Activated T-cell treated with anti-CD3 and anti-CD28 coated beads, Interleukin-2, amount 50 U/mL, for 4 hours (primary cell): Measurements from ENCODE around the gene FNIP2. TPM values are rescaled to one million over a fixed set of nuclear protein-coding genes. Genes with fewer than 3 reads are reported as not detected.
"Not testable (repeated sequence)": the region's sequence is repeated elsewhere in the genome, so short reads cannot be mapped to it uniquely, and the experiment has no call there.

Experiments used
- ATAC-seq, 2 donors: fragments of 200-7000 bp; cut with Tn5 transposase; one replicate each; pipeline ENCODE4 v1.10.0; 2021
- DNase-seq: peaks from one replicate; pipeline ENCODE4 v3.0.0-alpha.2; 2020
- H3K27me3 Mint-ChIP-seq: one replicate; pipeline ENCODE4 v1.8.0; 2021; ENCODE audit warnings: low read depth, mixed read lengths
- H3K36me3 Mint-ChIP-seq: one replicate; pipeline ENCODE4 v1.8.0; 2022; ENCODE audit warnings: mixed read lengths; ENCODE audit not compliant: insufficient read depth
- H3K4me1 Mint-ChIP-seq: one replicate; pipeline ENCODE4 v1.8.0; 2021; ENCODE audit warnings: low read depth, mixed read lengths
- H3K4me3 Mint-ChIP-seq: one replicate; pipeline ENCODE4 v1.8.0; 2021; ENCODE audit warnings: mild to moderate bottlenecking, moderate library complexity, mixed read lengths
- H3K9me3 Mint-ChIP-seq: one replicate; pipeline ENCODE4 v1.8.0; 2021; ENCODE audit warnings: mixed read lengths
- total RNA-seq, 3 donors: library from RNA; stranded (reverse); gene quantifications; one replicate each; pipeline ENCODE4 v1.2.1, GENCODE V29; 2021

The FNIP2 gene
- total RNA-seq, 3 donors from 2014 or later, result 9.0 to 13.0 (median 10.6) TPM

DNA sequence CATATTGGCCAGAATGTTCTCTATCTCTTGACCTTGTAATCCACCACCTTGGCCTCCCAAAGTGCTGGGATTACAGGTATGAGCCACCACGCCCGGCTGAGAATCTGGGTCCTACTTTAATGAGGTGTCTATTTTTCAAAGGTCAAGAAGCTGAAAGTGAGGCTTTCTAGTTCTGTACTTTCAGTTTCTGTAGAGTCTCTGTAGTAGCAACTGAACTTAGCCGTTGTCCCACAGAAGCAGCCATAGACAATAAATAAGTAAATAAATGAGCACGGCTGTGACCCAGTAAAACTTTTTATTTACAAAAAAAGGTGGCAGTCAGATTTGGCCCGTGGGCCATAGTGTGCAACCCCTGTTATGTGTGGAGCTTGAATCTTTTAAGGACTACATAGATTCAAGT lies 92.0 kb downstream of the FNIP2 start:
- DNase-seq, result no peak
- ATAC-seq, result no peak
- no peaks in the 10 kb centered on the region for H3K4me1 Mint-ChIP-seq
- H3K9me3 Mint-ChIP-seq, result no peaks in the 10 kb centered on the region
- no peak overlapping the region for H3K4me3 Mint-ChIP-seq
- H3K27me3 Mint-ChIP-seq, result no peaks in the 10 kb centered on the region
- peaks cover 24% of the 10 kb centered on the region for H3K36me3 Mint-ChIP-seq

GRCh38 chr4:158861281-158861680 lies 92.5 kb downstream of the FNIP2 start:
- no peak overlapping the region for H3K4me3 Mint-ChIP-seq
- H3K27me3 Mint-ChIP-seq, result no peaks in the 10 kb centered on the region
- no peak for DNase-seq
- H3K9me3 Mint-ChIP-seq, result no peaks in the 10 kb centered on the region
- H3K36me3 Mint-ChIP-seq, result peaks cover 24% of the 10 kb centered on the region
- no peaks in the 10 kb centered on the region for H3K4me1 Mint-ChIP-seq
- no peak for ATAC-seq

DNA sequence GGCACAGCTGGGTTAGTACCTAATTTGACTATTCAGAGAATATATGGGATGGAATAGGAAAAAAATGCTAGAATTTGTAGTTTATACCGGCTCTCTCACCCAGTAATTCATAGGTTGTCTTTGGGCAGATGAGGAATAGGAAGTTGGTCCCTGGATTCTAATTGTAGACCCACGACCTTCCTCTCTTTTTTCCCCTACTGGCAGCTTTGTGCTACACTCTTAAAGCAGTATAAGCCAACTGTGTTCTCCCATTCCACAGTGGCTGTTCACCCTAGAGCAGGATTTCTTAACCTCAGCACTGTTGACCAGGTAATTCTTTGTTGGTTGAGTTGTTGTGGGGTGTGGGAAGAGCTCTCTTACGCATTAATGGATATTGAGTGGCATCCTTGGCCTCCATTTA lies 92.9 kb downstream of the FNIP2 start:
- Mint-ChIP-seq H3K4me1 (no peaks in the 10 kb centered on the region), H3K27me3 (no peaks in the 10 kb centered on the region), H3K4me3 (no peak overlapping the region), H3K36me3 (peaks cover 24% of the 10 kb centered on the region), H3K9me3 (no peaks in the 10 kb centered on the region)
- DNase-seq (no peak), ATAC-seq (no peak)

DNA sequence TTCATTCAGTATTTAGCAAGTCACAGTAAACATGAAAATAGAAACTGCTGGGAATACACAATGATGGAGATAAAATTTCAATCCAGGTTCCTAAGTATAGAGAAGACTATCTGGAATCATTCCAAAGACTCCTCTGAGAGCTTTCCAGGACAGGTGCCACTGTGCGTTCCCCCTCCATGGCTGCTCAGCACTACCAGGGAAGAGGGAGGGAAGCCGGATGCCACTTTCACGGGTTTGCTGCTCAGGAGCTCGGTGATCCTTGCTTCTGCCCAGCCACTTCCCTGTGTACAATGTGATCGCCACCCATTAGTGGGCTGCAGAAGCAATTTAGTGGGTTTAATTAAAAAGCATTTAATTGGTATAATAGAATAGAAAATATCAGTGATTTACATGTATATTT lies 94.5 kb downstream of the FNIP2 start:
- DNase-seq (no peak), ATAC-seq (no peak)
- Mint-ChIP-seq H3K4me3 (no peak overlapping the region), H3K9me3 (no peaks in the 10 kb centered on the region), H3K36me3 (peaks cover 26% of the 10 kb centered on the region), H3K27me3 (no peaks in the 10 kb centered on the region), H3K4me1 (no peaks in the 10 kb centered on the region)

DNA sequence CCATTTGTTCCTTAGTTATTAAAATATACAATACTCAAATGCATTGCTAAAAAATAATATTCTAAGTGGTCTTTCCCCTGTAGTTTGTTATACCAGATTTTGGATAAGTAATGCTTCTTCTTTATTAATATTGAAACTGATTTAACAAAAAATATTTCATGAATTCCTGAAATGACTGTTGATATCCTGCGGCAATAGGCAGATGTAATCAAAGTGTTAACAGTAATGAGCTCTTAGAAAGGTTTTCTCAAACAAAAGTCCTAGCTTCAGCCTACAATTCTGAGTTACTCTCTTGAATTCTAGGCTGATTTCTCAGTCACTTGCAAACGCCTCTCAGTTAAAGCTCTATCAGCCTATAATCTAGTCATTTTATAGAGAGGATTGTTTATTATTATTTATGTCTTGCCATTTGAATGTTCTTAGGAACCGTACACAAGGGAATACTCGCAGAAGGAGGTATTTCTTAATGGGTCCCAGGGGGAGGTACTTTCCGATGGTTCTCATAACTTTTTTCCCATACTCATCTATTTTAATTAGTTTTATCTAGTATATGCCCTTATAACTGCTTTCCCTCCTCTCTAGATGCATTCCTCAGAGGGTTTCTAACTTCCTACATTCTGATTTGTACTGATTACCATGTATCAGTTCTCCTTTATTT lies 96.8 kb downstream of the FNIP2 start:
- DNase-seq, result no peak
- H3K9me3 Mint-ChIP-seq, result no peaks in the 10 kb centered on the region
- peaks cover 38% of the 10 kb centered on the region for H3K36me3 Mint-ChIP-seq
- H3K4me1 Mint-ChIP-seq, result no peaks in the 10 kb centered on the region
- no peak overlapping the region for H3K4me3 Mint-ChIP-seq
- H3K27me3 Mint-ChIP-seq, result no peaks in the 10 kb centered on the region
- ATAC-seq, result no peak

DNA sequence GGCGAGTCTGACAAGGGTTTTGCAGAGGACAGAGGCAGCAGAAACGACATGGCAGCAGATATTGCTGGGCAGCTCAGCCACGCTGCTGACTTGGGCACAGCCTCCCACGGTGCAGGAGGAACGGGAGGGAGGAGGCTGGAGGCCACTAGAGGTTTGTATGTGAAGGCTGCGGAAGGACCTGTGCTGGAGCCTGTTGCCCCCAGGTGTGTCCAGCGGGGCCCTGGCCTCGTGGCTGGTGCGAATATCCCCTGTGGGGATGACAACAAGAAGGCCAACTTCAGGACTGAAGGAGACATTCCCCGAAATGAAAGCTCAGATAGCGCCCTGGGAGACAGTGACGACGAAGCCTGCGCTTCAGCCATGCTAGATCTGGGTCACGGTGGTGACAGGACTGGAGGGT lies 100.2 kb downstream of the FNIP2 start:
- H3K9me3 Mint-ChIP-seq, result no peaks in the 10 kb centered on the region
- ATAC-seq (no peak), DNase-seq (no peak)

GRCh38 chr4:158869761-158870160 lies 100.9 kb downstream of the FNIP2 start:
- Mint-ChIP-seq H3K9me3 (no peaks in the 10 kb centered on the region), H3K4me3 (no peak overlapping the region), H3K36me3 (peaks cover 32% of the 10 kb centered on the region), H3K4me1 (peaks cover 6% of the 10 kb centered on the region), H3K27me3 (no peaks in the 10 kb centered on the region)
- no peak for DNase-seq
- ATAC-seq, result no peak

More for the DNA sequence above, 100.2 kb downstream of the FNIP2 start:
- Mint-ChIP-seq H3K27me3 (no peaks in the 10 kb centered on the region), H3K4me1 (peaks cover 6% of the 10 kb centered on the region), H3K36me3 (peaks cover 35% of the 10 kb centered on the region), H3K4me3 (no peak overlapping the region)

DNA sequence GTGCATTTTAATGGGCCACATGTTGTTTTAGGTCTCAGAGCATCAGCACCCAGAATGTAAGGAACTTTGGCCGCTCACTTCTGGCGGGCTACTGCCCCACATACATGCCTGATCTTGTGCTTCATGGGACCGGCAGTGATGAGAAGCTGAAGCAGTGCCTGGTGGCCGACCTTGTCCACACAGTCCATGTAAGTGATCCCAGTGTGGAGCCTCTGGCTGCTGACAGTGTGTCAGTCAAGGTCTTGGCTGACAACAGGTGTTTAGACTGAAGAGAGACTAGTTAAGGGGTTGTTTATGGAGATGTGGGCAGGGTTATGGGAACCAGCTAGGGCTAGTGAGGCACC lies 101.4 kb downstream of the FNIP2 start:
- Mint-ChIP-seq H3K4me3 (no peak overlapping the region), H3K27me3 (no peaks in the 10 kb centered on the region), H3K36me3 (peaks cover 32% of the 10 kb centered on the region), H3K4me1 (peaks cover 6% of the 10 kb centered on the region), H3K9me3 (no peaks in the 10 kb centered on the region)
- no peak for DNase-seq
- ATAC-seq, result no peak

- Mint-ChIP-seq H3K9me3 (no peaks in the 10 kb centered on the region), H3K27me3 (no peaks in the 10 kb centered on the region), H3K4me1 (peaks cover 6% of the 10 kb centered on the region), H3K4me3 (no peak overlapping the region), H3K36me3 (peaks cover 32% of the 10 kb centered on the region)
- ATAC-seq, result no peak
- DNase-seq, result no peak
Observed at GRCh38 chr4:158870626-158871334, 102.0 kb downstream of the FNIP2 start.

- peaks cover 36% of the 10 kb centered on the region for H3K36me3 Mint-ChIP-seq
- H3K9me3 Mint-ChIP-seq, result no peaks in the 10 kb centered on the region
- peaks cover 6% of the 10 kb centered on the region for H3K4me1 Mint-ChIP-seq
- DNase-seq, result no peak
- H3K4me3 Mint-ChIP-seq, result no peak overlapping the region
- ATAC-seq, result no peak
- H3K27me3 Mint-ChIP-seq, result no peaks in the 10 kb centered on the region
Observed at GRCh38 chr4:158871335-158871724, 102.5 kb downstream of the FNIP2 start.

DNA sequence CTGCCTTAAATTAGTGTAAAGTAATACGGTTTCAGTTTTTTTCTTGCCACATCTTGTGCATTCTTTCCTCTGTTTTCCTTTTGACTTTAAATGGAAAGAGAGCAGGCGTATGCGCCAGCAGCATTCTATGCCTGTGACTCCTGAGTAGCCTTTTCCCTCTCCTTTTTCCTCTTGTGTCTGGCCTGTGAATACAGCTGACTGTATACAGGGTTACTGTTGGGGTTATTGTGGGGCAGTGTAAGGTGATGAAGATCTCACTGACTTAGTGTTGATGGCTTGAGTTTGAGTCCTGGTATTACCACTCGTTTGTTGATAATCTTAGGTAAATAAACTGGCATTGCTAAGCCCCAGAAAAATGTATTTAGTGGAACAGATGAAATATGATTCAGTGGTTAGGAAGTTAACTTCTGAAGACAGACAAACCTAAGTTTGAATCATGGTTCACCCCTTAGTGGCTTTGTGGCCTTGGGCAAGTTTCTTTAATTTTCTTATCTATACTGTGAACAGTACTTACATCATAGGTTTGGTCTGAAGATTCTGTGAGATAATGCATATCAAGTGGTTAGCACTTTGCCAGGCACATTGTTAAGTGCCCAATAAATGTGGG lies 105.1 kb downstream of the FNIP2 start:
- no peaks in the 10 kb centered on the region for H3K27me3 Mint-ChIP-seq
- H3K4me1 Mint-ChIP-seq, result peaks cover 6% of the 10 kb centered on the region
- DNase-seq (no peak), ATAC-seq (peak; percentile 21 to 46)
- H3K9me3 Mint-ChIP-seq, result peaks cover 5% of the 10 kb centered on the region
- H3K4me3 Mint-ChIP-seq, result no peak overlapping the region
- H3K36me3 Mint-ChIP-seq, result peaks cover 43% of the 10 kb centered on the region

DNA sequence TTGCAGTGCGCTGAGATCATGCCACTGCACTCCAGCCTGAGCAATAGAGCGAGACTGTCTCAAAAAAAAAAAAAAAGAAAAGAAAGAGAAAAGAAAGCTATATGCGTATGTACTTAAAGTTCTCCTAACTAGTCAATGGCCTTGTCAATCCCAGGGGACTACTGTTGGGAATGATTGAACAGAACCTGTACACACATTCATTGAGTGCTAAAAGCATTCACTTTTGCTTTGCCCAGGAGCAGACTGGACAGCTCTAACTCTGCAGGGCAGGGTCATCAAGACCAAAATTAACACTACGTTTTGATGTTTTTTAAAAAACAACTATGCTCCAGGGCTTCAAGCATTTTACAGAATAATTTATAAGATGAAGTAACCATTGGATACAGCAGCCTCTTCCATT lies 106.2 kb downstream of the FNIP2 start:
- DNase-seq (no peak), ATAC-seq (no peak)
- H3K9me3 Mint-ChIP-seq, result peaks cover 10% of the 10 kb centered on the region
- no peaks in the 10 kb centered on the region for H3K27me3 Mint-ChIP-seq
- H3K4me3 Mint-ChIP-seq, result no peak overlapping the region
- H3K36me3 Mint-ChIP-seq, result peaks cover 40% of the 10 kb centered on the region
- H3K4me1 Mint-ChIP-seq, result peaks cover 6% of the 10 kb centered on the region

DNA sequence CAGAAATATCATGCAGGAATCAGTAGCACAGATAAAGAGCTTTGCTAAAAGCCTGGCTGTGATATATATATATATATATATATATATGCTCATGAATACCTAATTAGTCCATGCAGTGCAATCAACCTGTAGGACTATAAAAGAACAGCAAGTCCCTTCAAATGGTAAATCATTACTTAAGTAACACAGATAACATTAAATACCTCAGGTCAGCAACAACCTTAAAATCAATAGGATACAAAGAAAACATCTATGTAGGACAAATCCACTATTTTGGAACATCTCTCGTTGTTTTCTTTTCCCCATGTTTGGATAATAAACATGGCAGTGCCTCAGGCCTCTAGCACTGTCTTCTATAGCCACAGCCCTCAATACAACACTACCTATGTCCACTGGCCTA lies 106.6 kb downstream of the FNIP2 start:
- Mint-ChIP-seq H3K27me3 (no peaks in the 10 kb centered on the region), H3K4me3 (no peak overlapping the region), H3K36me3 (peaks cover 36% of the 10 kb centered on the region), H3K4me1 (peaks cover 6% of the 10 kb centered on the region), H3K9me3 (peaks cover 10% of the 10 kb centered on the region)
- no peak for DNase-seq
- ATAC-seq, result no peak

- Mint-ChIP-seq H3K27me3 (no peaks in the 10 kb centered on the region), H3K9me3 (peaks cover 10% of the 10 kb centered on the region), H3K4me1 (peaks cover 6% of the 10 kb centered on the region), H3K4me3 (no peak overlapping the region), H3K36me3 (peaks cover 29% of the 10 kb centered on the region)
- DNase-seq (no peak), ATAC-seq (no peak)
Observed at GRCh38 chr4:158877069-158877468, 108.2 kb downstream of the FNIP2 start.

- peaks cover 21% of the 10 kb centered on the region for H3K36me3 Mint-ChIP-seq
Observed at GRCh38 chr4:158882142-158882541, 113.3 kb downstream of the FNIP2 start.

More at GRCh38 chr4:158882142-158882541, 113.3 kb downstream of the FNIP2 start:
- not testable (repeated sequence) for ATAC-seq, H3K4me1 Mint-ChIP-seq, H3K4me3 Mint-ChIP-seq, H3K27me3 Mint-ChIP-seq, H3K9me3 Mint-ChIP-seq, DNase-seq
